PC-3 (cell line): ENCODE data around the gene DCDC2. TPM values are rescaled to one million over a fixed set of nuclear protein-coding genes. Genes with fewer than 3 reads are reported as not detected.

ENCODE experiments used
- ATAC-seq: fragments of 200-7000 bp; cut with Tn5 transposase; 2 replicates; pipeline ENCODE4 v1.9.1; 2020; ENCODE audit warnings: mild to moderate bottlenecking, moderate library complexity
- BruUV-seq: library from RNA; stranded (reverse); fragments of 400-500 nt; replicated peaks from 2 replicates; lab custom pipeline; 2021; lab: Mats Ljungman, UMichigan
- CTCF ChIA-PET: fragments of 300-600 bp; sonication (Branson Sonifier 250); formaldehyde crosslinking; loops from one replicate; lab custom pipeline; 2022; ENCODE audit warnings: antibody characterized with exemption; lab: Charles Lee
- POLR2A ChIA-PET: fragments of 300-600 bp; sonication (Branson Sonifier 250); formaldehyde crosslinking; loops from one replicate; lab custom pipeline; 2022; ENCODE audit warnings: antibody characterized with exemption; ENCODE audit not compliant: unreplicated experiment; lab: Charles Lee
- DNase-seq: peaks from one replicate; pipeline ENCODE4 v3.0.0-alpha.2; 2015
- H2AFZ ChIP-seq: fragments of 300-600 bp; sonication (generic); 2 replicates; pipeline ENCODE4 v1.6.0; 2016; ENCODE audit warnings: antibody characterized with exemption, low read length
- H3F3A ChIP-seq: fragments of 300-600 bp; sonication (generic); one replicate; pipeline ENCODE4 v1.6.0; 2017; ENCODE audit warnings: antibody characterized with exemption, low read length, control low read depth, mild to moderate bottlenecking; ENCODE audit not compliant: unreplicated experiment
- H3K27ac ChIP-seq: fragments of 300-600 bp; sonication (generic); 2 replicates; pipeline ENCODE4 v1.5.1; 2016; ENCODE audit warnings: mild to moderate bottlenecking, low read length
- H3K27me3 ChIP-seq: fragments of 300-600 bp; sonication (generic); 2 replicates; pipeline ENCODE4 v1.6.1; 2016; ENCODE audit warnings: low read length, mixed read lengths
- H3K36me3 ChIP-seq: fragments of 300-600 bp; sonication (generic); 2 replicates; pipeline ENCODE4 v1.6.1; 2016; ENCODE audit warnings: low read depth, mixed run types, low read length, mixed read lengths
- H3K4me1 ChIP-seq: fragments of 300-600 bp; sonication (generic); 2 replicates; pipeline ENCODE4 v1.5.1; 2016; ENCODE audit warnings: low read length; ENCODE audit not compliant: insufficient read depth
- H3K4me2 ChIP-seq: fragments of 300-600 bp; sonication (generic); 2 replicates; pipeline ENCODE4 v1.6.0; 2016; ENCODE audit warnings: low read length
- H3K4me3 ChIP-seq: fragments of 300-600 bp; sonication (generic); 2 replicates; pipeline ENCODE4 v1.5.1; 2016; ENCODE audit warnings: mild to moderate bottlenecking, low read length, mixed read lengths
- H3K79me2 ChIP-seq: fragments of 300-600 bp; sonication (generic); 2 replicates; pipeline ENCODE4 v1.6.1; 2017; ENCODE audit warnings: low read length, mixed read lengths
- H3K9ac ChIP-seq: fragments of 300-600 bp; sonication (generic); 2 replicates; pipeline ENCODE4 v1.6.0; 2016; ENCODE audit warnings: mild to moderate bottlenecking, low read length
- H3K9me2 ChIP-seq: fragments of 300-600 bp; sonication (generic); replicated peaks from 2 replicates; pipeline ENCODE4 v1.6.1; 2016; ENCODE audit warnings: mixed run types, low read length, mixed read lengths
- H3K9me3 ChIP-seq: fragments of 300-600 bp; sonication (generic); 2 replicates; pipeline ENCODE4 v1.6.1; 2016; ENCODE audit warnings: low read length, mixed read lengths
- H4K20me1 ChIP-seq: fragments of 300-600 bp; sonication (generic); 2 replicates; pipeline ENCODE4 v1.6.1; 2016; ENCODE audit warnings: low read length, mixed read lengths
- CTCF ChIP-seq: fragments of 300-600 bp; sonication (generic); conservative IDR thresholded peaks from 2 replicates; pipeline ENCODE4 v1.5.1; 2017; ENCODE audit warnings: antibody characterized with exemption, low read depth, mild to moderate bottlenecking, low read length
- EZH2 ChIP-seq: fragments of 300-600 bp; sonication (generic); IDR thresholded peaks from one replicate; pipeline ENCODE4 v1.6.1; 2017; ENCODE audit warnings: antibody characterized with exemption, mild to moderate bottlenecking, low read length; ENCODE audit not compliant: unreplicated experiment
- EZH2phosphoT487 ChIP-seq: fragments of 300-600 bp; sonication (generic); IDR thresholded peaks from 2 replicates; pipeline ENCODE4 v1.6.1; 2018; ENCODE audit warnings: mild to moderate bottlenecking, antibody characterized with exemption, low read length, borderline replicate concordance
- intact Hi-C: fragments of 100-400 bp; cut with micrococcal nuclease; formaldehyde crosslinking; loops from 2 replicates; pipeline ENCODE4 v1.9.0; 2023
- total RNA-seq: library from RNA; depleted of rRNA; stranded (reverse); fragments of >200 nt; gene quantifications from 2 replicates; pipeline ENCODE4 v1.2.3, GENCODE V29; 2014

The DCDC2 gene
- total RNA-seq, 1 experiment from 2014 or later: 0.11 TPM

GRCh38 chr6:24148154-24148570 lies 209.7 kb downstream of the DCDC2 start:
- H3K4me2 ChIP-seq: no peak overlapping the region
- no TSS peak for BruUV-seq
- H3K27me3 ChIP-seq: peaks cover 45% of the 10 kb centered on the region
- no peaks in the 10 kb centered on the region for H3F3A ChIP-seq
- no peaks in the 10 kb centered on the region for H3K9me3 ChIP-seq
- no peaks in the 10 kb centered on the region for H4K20me1 ChIP-seq
- no peaks in the 10 kb centered on the region for H3K4me1 ChIP-seq
- CTCF ChIA-PET: no interaction called here
- H3K79me2 ChIP-seq: no peaks in the 10 kb centered on the region
- H3K36me3 ChIP-seq: no peaks in the 10 kb centered on the region
- H2AFZ ChIP-seq: no peak overlapping the region
- intact Hi-C loops: no loop called here
- DNase-seq: no peak
- H3K4me3 ChIP-seq: no peak overlapping the region
- no peaks in the 10 kb centered on the region for H3K9me2 ChIP-seq
- ATAC-seq: no peak
- no peak overlapping the region for H3K27ac ChIP-seq
- TF ChIP-seq EZH2phosphoT487: no peak
- no peak for TF ChIP-seq EZH2
- TF ChIP-seq CTCF: no peak
- POLR2A ChIA-PET: no interaction called here
- no peak overlapping the region for H3K9ac ChIP-seq

DNA sequence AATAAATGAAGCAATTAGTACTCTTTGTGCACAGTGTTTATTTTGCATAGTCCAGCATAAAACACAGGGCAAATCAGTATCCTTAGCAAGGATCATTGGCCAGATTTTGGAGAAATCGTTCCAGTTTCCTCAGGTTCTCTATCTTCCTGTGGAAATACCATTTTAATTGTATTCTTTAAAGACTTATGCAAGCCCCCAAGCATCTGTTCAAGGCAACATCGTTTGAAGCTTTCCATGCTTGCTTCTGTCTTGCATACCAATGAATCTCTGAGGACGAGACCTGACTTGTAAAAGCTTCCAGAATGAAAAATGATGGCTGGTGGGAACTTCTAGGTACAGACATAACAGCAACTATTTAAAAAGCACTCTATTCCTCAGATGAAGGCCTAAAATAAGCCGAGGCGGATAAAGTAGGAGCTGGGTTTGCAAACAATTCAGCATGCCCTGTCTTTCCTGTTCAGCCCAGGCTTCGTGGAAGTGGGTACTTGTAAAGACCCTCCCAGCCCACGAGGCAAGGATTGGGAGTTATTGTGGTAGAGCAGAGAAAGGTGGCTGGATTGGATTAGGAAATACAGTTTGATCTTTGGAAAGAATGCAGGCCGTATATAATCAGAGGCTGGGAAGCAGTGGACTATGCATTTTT lies 210.2 kb downstream of the DCDC2 start:
- BruUV-seq: no TSS peak
- H3K4me3 ChIP-seq: no peak overlapping the region
- intact Hi-C loops: no loop called here
- ATAC-seq (no peak), DNase-seq (no peak)
- H3K27me3 ChIP-seq: peaks cover 45% of the 10 kb centered on the region
- no peak overlapping the region for H2AFZ ChIP-seq
- H3K9ac ChIP-seq: no peak overlapping the region
- H3K4me2 ChIP-seq: no peak overlapping the region
- no peaks in the 10 kb centered on the region for H3K4me1 ChIP-seq
- H3K36me3 ChIP-seq: no peaks in the 10 kb centered on the region
- TF ChIP-seq EZH2phosphoT487 (no peak), EZH2 (no peak), CTCF (no peak)
- H3K9me3 ChIP-seq: no peaks in the 10 kb centered on the region
- POLR2A ChIA-PET: no interaction called here
- H4K20me1 ChIP-seq: no peaks in the 10 kb centered on the region
- H3K79me2 ChIP-seq: no peaks in the 10 kb centered on the region
- no peaks in the 10 kb centered on the region for H3F3A ChIP-seq
- H3K27ac ChIP-seq: no peak overlapping the region
- CTCF ChIA-PET: no interaction called here
- no peaks in the 10 kb centered on the region for H3K9me2 ChIP-seq

DNA sequence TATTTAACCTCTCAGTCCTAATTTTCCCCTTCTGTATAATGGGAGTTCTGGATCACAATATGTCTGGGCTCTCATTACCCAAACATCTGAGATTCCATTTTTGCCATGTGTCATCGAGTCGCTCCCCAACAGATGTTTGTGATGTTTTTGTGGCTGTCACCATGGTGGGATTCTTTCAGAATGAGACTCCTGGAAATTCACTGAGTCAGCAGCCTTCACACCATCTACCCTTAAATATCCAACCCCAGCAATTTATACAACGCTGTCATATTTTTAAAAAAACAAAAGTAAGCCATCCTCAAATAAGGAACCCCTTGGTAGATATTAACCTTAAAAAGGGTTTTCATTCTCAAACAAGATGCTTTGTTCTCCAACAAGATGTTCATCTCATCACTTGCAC lies 211.0 kb downstream of the DCDC2 start:
- no TSS peak for BruUV-seq
- H3K27me3 ChIP-seq: peaks cover 45% of the 10 kb centered on the region
- ChIA-PET CTCF (no interaction called here), POLR2A (no interaction called here)
- no peaks in the 10 kb centered on the region for H3K36me3 ChIP-seq
- H3K9me2 ChIP-seq: no peaks in the 10 kb centered on the region
- H3K4me3 ChIP-seq: no peak overlapping the region
- no peak overlapping the region for H3K27ac ChIP-seq
- intact Hi-C loops: no loop called here
- TF ChIP-seq CTCF (no peak), EZH2phosphoT487 (no peak), EZH2 (no peak)
- no peaks in the 10 kb centered on the region for H3K9me3 ChIP-seq
- no peaks in the 10 kb centered on the region for H3K4me1 ChIP-seq
- ATAC-seq: no peak
- DNase-seq: no peak
- H2AFZ ChIP-seq: no peak overlapping the region
- H4K20me1 ChIP-seq: no peaks in the 10 kb centered on the region
- no peak overlapping the region for H3K9ac ChIP-seq
- H3K4me2 ChIP-seq: no peak overlapping the region
- H3K79me2 ChIP-seq: no peaks in the 10 kb centered on the region
- H3F3A ChIP-seq: no peaks in the 10 kb centered on the region
